Stimulated activated CD4-positive, alpha-beta T cell treated with anti-CD3 and anti-CD28 coated beads, Interleukin-2, amount 100 ng/mL, for 24 hours (primary cell): ENCODE data around the gene SLC7A8.

Source experiments
- DNase-seq, 2 donors: peaks; one replicate each; pipeline ENCODE4 v3.0.0-alpha.2; 2020

Gene SLC7A8

GRCh38 chr14:23154964-23155587 is 28.4 kb downstream of the SLC7A8 start:
- DNase-seq, result no peak

GRCh38 chr14:23153851-23154796 is 29.3 kb downstream of the SLC7A8 start:
- DNase-seq, result peak in 1 of 2 donors; percentile 34

GRCh38 chr14:23151342-23151741 is 32.1 kb downstream of the SLC7A8 start:
- no peak for DNase-seq

GRCh38 chr14:23149745-23150144 is 33.7 kb downstream of the SLC7A8 start:
- DNase-seq, result no peak

DNA sequence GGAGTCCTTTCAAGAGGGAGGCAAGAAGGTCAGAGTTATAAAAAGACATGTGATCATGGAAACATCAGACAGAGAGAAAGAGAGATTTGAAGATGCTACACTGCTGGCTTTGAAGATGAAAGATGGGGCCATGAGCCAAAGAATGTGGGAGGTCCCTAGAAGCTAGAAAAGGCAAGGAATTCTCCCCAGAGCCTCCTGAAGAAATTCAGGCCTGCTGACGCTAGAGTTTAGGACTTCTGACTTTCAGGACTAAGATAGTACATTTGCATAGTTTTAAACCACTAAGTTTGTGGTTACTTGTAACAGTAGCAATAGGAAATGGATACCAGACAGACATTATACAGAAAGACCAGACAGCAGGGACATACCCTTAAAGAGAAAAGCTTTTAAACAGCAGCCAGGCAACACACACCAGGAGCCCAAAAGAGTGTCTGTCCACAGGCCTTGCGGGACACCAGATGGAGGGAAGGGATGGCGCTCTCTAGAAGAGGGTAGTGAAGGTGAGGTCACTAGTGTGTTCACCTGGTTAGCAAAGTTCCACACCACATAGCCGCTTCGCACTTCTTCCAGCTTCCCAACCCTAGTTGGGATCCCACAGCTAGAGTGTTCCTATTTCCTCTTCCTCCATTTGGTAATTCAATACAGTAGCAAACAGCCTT is 34.7 kb downstream of the SLC7A8 start:
- DNase-seq, result no peak

DNA sequence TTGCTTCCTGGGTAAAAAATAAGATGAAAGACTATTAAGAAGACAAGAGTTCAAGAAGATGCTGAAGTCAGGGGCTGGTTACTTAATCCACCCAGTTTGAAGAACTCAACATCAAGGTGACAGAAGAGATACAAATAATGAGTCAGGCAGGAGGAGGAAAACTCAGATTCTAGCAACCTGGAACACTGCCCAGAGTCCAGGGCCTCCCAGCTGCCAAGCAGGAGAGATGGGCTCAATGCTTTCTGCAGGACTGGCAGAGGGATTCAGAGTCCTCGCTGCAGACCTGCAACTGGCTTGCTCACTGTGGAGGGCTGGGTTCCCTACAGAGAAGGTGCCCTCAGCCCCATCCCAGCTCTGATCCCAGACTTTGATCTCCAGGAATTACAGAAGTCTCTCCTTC is 35.8 kb downstream of the SLC7A8 start:
- no peak for DNase-seq

- DNase-seq, result no peak
Observed at GRCh38 chr14:23146980-23147379, 36.5 kb downstream of the SLC7A8 start.

GRCh38 chr14:23146351-23146910 is 37.0 kb downstream of the SLC7A8 start:
- DNase-seq, result no peak

- DNase-seq, result no peak
Observed at GRCh38 chr14:23145794-23146350, 37.6 kb downstream of the SLC7A8 start.

GRCh38 chr14:23143911-23144310 is 39.5 kb downstream of the SLC7A8 start:
- DNase-seq, result no peak

DNA sequence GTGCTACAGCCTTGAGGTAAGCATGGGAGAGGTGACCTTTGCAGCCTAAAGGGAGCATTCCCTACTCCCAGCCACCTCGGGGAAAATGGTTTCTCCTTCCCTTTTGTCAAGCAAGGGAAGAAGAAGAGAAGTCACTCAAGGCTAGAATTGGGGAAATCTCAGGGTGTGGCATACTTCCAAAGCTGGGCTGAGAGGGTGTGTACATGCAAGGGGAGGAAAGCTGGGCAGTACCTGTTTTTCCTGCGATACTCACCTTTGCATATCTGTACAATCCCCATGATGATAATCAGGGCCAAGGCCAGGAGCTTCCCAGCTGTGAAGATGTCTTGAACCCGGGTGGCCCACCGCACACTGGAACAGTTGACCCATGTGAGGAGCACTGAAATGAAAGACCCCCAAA is 40.6 kb downstream of the SLC7A8 start:
- DNase-seq, result no peak

DNA sequence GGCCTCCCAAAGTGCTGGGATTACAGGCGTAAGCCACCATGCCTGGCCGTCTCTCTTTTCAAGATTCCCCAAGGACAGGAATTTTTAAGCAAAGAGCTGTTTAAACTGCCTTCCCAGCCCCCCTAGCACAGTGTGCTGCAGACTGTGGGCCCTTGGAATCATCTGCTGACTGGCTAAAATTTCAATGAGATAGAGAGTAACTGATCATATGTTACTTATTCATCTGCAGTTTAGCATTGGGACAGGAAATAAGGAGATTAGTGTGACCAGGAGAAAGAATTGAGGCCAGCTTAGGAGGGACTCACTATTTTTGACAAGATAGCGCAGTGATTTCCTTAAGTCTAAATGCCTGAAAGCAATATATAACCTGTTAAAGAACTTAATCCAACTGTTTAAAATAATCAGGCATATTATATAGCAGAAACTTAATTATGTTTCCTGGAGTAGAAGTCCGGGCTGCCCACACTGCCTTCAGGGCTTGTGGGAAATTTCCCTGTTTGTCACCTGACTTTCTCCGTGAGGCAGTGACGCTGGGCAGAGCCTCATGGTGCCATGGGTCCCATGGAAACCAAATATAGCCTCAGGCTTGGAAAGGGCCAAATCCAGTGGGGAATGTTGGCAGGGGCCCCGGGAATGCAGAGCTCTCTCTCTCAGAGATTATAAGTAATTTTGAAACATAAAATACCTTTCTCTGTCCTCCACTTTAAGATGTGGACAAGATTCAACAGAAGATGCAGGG is 41.6 kb downstream of the SLC7A8 start:
- DNase-seq, result no peak

DNA sequence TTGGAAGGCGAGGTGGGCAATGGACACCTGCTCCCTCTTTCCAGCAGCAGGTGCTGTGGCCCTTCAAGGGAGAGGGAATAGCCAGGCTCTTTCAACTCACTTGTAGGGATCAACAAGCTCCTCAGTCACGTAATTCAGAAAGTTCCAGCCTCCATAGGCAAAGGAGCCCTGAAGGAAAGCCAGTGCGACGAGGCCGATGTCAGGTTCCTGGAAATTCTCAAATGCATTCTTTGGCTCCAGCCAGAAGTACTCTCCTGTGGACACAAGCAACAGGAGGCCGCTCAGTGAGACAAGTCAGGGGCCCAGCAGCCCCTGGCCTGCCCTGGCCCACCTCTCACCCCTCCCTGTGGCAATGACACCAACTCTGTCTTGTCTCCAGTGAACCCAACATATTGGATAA is 43.1 kb downstream of the SLC7A8 start:
- no peak for DNase-seq

GRCh38 chr14:23139874-23140273 is 43.6 kb downstream of the SLC7A8 start:
- no peak for DNase-seq

- DNase-seq, result no peak
Observed at GRCh38 chr14:23137813-23138535, 45.5 kb downstream of the SLC7A8 start.

- DNase-seq, result no peak
Observed at GRCh38 chr14:23137192-23137812, 46.2 kb downstream of the SLC7A8 start.

DNA sequence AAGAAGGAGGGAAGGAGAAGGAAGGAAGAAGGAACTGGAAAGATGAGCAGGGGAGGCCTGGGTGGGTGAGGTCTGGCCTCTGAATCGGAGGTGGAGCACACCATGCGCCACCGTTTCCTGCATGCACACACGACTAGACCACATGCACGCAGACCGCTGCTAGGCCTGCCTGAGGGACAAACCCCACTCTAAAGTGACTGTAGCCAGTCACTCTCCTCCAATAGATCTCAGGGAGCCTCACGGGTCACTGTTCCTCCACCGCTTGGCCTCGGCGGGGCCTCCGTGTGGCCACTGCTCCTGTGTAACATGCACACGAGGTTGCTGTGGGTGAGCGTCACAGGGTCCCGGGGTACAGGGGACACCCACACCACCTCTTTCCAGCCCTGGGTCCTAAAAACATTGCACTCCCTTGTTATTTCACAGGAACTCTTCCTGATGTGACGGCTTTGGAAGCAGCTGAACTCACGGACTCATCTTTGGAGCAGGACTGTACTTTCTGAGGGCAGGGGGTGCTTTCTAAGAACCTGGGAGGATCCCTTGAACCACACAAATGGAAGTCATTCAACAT is 46.8 kb downstream of the SLC7A8 start:
- DNase-seq, result no peak

DNA sequence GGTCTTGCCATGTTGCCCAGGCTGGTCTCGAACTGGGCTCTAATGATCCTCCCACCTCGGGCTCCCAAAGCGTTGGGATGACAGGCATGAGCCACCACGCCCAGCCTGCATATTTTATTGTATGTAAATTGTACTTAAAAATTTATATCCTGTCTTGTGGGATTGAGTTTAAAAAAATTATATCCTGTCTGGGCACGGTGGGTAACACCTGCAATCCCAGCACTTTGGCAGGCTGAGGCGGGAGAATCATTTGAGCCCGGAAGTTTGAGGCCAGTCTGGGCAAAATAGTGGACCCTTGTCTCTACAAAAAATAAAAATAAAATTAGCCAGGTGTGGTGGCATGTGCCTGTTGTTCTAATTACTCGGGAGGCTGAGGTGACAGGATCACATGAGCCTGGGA is 50.5 kb downstream of the SLC7A8 start:
- DNase-seq, result no peak

GRCh38 chr14:23131482-23131881 is 52.0 kb downstream of the SLC7A8 start:
- DNase-seq, result no peak

GRCh38 chr14:23130871-23131270 is 52.6 kb downstream of the SLC7A8 start:
- DNase-seq, result no peak
